Measurements from ENCODE around the gene TTC28. TPM values are rescaled to one million over a fixed set of nuclear protein-coding genes. Genes with fewer than 3 reads are reported as not detected.

The TTC28 gene
- total RNA-seq, 1 donor from 2014 or later, result 46.2 TPM

DNA sequence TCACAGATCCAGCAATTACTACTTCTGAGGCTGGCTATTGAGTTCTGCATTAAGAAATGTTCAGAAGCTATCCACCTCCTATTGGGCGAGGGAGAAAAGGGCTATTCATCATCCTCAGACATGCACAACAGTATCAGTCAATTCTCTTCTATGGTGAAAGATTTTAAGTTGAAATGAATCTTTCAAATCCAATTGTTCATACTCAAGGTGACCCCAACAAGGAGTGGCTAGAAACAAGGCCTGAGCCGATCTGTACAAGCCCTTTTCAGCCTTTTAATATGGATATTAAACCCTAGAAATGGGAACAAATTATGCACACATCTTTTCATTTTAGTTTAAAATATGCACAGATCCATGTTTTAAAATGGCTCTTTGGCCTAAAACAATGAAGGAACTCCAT lies 457.1 kb downstream of the TTC28 start:
- Histone ChIP-seq H3K4me1 (peaks cover 7% of the 10 kb centered on the region), H3K4me2 (no peak overlapping the region), H3K9me3 (ENCODE audit: low read depth) (no peaks in the 10 kb centered on the region), H2AFZ (replicated peaks) (no peak overlapping the region), H3K4me3 (no peak overlapping the region), H3K27me3 (no peaks in the 10 kb centered on the region), H3K36me3 (no peaks in the 10 kb centered on the region), H4K20me1 (ENCODE audit: low read depth) (no peaks in the 10 kb centered on the region), H3K79me2 (ENCODE audit: low read depth) (no peaks in the 10 kb centered on the region), H3K9ac (no peak overlapping the region), H3F3A (ENCODE audit: low read depth) (no peaks in the 10 kb centered on the region), H3K27ac (no peak overlapping the region)
- peaks cover 3% of the 10 kb centered on the region for H3K27me3 Mint-ChIP-seq (ENCODE audit: insufficient read depth, low read depth)
- peaks cover 9% of the 10 kb centered on the region for H3K36me3 Mint-ChIP-seq
- no peak overlapping the region for H3K27ac Mint-ChIP-seq
- H3K9me3 Mint-ChIP-seq, result no peaks in the 10 kb centered on the region
- DNase-seq (ENCODE audit: low spot score), result no peak
- peaks cover 5% of the 10 kb centered on the region for H3K4me1 Mint-ChIP-seq
- TF ChIP-seq, protein P1, sequence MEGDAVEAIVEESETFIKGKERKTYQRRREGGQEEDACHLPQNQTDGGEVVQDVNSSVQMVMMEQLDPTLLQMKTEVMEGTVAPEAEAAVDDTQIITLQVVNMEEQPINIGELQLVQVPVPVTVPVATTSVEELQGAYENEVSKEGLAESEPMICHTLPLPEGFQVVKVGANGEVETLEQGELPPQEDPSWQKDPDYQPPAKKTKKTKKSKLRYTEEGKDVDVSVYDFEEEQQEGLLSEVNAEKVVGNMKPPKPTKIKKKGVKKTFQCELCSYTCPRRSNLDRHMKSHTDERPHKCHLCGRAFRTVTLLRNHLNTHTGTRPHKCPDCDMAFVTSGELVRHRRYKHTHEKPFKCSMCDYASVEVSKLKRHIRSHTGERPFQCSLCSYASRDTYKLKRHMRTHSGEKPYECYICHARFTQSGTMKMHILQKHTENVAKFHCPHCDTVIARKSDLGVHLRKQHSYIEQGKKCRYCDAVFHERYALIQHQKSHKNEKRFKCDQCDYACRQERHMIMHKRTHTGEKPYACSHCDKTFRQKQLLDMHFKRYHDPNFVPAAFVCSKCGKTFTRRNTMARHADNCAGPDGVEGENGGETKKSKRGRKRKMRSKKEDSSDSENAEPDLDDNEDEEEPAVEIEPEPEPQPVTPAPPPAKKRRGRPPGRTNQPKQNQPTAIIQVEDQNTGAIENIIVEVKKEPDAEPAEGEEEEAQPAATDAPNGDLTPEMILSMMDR (IDR thresholded peaks at IDR 0.05), result no peak
- TF ChIP-seq EZH2phosphoT487 (IDR thresholded peaks at IDR 0.05) (no peak), EZH2 (IDR thresholded peaks at IDR 0.05) (no peak)
- H3K4me3 Mint-ChIP-seq, result no peak overlapping the region

DNA sequence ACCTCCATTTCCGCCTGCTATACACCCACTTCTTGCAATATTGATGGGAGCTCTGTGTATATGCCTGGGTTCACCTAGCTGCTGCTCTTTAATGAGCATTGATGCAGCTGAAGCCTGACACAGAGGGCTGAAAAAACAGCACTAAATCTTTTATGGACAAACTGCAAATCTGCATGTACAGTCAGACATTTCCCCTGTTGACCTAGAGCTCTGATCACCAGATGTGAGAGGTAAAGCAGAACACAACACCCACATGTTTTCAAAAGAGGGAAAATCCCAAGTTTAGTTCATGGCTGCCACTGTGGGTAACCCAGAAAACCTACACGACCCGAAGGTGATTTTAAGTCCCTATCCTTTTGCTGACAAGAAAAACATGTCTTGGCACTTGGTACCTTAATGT lies 457.6 kb downstream of the TTC28 start:
- peaks cover 3% of the 10 kb centered on the region for H3K27me3 Mint-ChIP-seq (ENCODE audit: insufficient read depth, low read depth)

GRCh38 chr22:28220626-28221363 lies 458.8 kb downstream of the TTC28 start:
- Mint-ChIP-seq H3K36me3 (peaks cover 9% of the 10 kb centered on the region), H3K27me3 (ENCODE audit: insufficient read depth, low read depth) (peaks cover 3% of the 10 kb centered on the region), H3K4me3 (no peak overlapping the region), H3K9me3 (no peaks in the 10 kb centered on the region), H3K4me1 (peaks cover 5% of the 10 kb centered on the region), H3K27ac (no peak overlapping the region)
- H3K27me3 ChIP-seq, result no peaks in the 10 kb centered on the region
- peaks cover 7% of the 10 kb centered on the region for H3K4me1 ChIP-seq
- H3K79me2 ChIP-seq (ENCODE audit: low read depth), result no peaks in the 10 kb centered on the region
- H3F3A ChIP-seq (ENCODE audit: low read depth), result no peaks in the 10 kb centered on the region
- H3K4me3 ChIP-seq, result no peak overlapping the region
- no peak overlapping the region for H3K9ac ChIP-seq
- H3K27ac ChIP-seq, result no peak overlapping the region
- TF ChIP-seq EZH2 (IDR thresholded peaks at IDR 0.05) (no peak), EZH2phosphoT487 (IDR thresholded peaks at IDR 0.05) (no peak)
- TF ChIP-seq, protein P1 (IDR thresholded peaks at IDR 0.05), result no peak
- H3K36me3 ChIP-seq, result no peaks in the 10 kb centered on the region
- H4K20me1 ChIP-seq (ENCODE audit: low read depth), result no peaks in the 10 kb centered on the region
- DNase-seq (ENCODE audit: low spot score), result no peak
- H3K9me3 ChIP-seq (ENCODE audit: low read depth), result no peaks in the 10 kb centered on the region
- no peak overlapping the region for H2AFZ ChIP-seq (replicated peaks)
- no peak overlapping the region for H3K4me2 ChIP-seq

More for the DNA sequence above, 457.6 kb downstream of the TTC28 start:
- Histone ChIP-seq H3K79me2 (ENCODE audit: low read depth) (no peaks in the 10 kb centered on the region), H3K4me3 (no peak overlapping the region), H3K36me3 (no peaks in the 10 kb centered on the region), H3K4me1 (peaks cover 7% of the 10 kb centered on the region), H3K9me3 (ENCODE audit: low read depth) (no peaks in the 10 kb centered on the region), H3K27ac (no peak overlapping the region), H3K9ac (no peak overlapping the region), H4K20me1 (ENCODE audit: low read depth) (no peaks in the 10 kb centered on the region), H2AFZ (replicated peaks) (no peak overlapping the region), H3K4me2 (no peak overlapping the region), H3F3A (ENCODE audit: low read depth) (no peaks in the 10 kb centered on the region), H3K27me3 (no peaks in the 10 kb centered on the region)
- H3K4me3 Mint-ChIP-seq, result no peak overlapping the region
- peaks cover 5% of the 10 kb centered on the region for H3K4me1 Mint-ChIP-seq
- no peak overlapping the region for H3K27ac Mint-ChIP-seq
- H3K36me3 Mint-ChIP-seq, result peaks cover 9% of the 10 kb centered on the region
- no peaks in the 10 kb centered on the region for H3K9me3 Mint-ChIP-seq
- TF ChIP-seq EZH2 (IDR thresholded peaks at IDR 0.05), result no peak
- no peak for TF ChIP-seq EZH2phosphoT487 (IDR thresholded peaks at IDR 0.05)
- TF ChIP-seq, protein P1 (IDR thresholded peaks at IDR 0.05), result no peak
- DNase-seq (ENCODE audit: low spot score), result no peak
